LoVo (cell line): Measurements from ENCODE around the gene PCDHGC5.

Experiments used
- DNase-seq: peaks from one replicate; pipeline ENCODE4 v3.0.0-alpha.2; 2016; ENCODE audit warnings: low spot score

Gene PCDHGC5

DNA sequence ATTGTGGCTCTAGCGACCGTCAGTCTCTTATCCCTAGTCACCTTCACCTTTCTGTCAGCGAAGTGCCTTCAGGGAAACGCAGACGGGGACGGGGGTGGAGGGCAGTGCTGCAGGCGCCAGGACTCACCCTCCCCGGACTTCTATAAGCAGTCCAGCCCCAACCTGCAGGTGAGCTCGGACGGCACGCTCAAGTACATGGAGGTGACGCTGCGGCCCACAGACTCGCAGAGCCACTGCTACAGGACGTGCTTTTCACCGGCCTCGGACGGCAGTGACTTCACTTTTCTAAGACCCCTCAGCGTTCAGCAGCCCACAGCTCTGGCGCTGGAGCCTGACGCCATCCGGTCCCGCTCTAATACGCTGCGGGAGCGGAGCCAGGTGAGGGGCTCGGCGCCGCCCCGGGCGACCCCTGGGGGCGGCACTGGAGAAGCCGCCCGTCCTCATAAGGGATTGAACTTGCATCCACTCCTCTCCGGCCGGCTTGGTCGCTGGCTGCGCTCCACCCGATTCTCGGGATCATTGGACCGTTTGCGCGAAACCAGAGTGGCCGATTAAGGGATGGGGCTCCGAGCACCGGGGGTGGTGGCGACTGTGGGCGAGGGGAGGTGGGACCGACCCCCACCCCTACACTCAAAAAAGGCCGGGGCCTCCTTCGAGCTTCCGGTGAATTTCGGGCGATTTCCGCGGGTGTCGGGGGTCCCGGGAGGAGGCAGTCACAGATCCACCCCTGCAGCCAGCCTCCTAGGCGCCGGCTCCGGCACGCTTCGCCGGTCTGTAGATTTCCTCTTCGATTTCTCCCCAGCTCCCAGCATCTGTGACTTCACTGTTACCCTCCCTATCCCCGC lies 2.7 kb downstream of the PCDHGC5 start:
- DNase-seq: no peak

DNA sequence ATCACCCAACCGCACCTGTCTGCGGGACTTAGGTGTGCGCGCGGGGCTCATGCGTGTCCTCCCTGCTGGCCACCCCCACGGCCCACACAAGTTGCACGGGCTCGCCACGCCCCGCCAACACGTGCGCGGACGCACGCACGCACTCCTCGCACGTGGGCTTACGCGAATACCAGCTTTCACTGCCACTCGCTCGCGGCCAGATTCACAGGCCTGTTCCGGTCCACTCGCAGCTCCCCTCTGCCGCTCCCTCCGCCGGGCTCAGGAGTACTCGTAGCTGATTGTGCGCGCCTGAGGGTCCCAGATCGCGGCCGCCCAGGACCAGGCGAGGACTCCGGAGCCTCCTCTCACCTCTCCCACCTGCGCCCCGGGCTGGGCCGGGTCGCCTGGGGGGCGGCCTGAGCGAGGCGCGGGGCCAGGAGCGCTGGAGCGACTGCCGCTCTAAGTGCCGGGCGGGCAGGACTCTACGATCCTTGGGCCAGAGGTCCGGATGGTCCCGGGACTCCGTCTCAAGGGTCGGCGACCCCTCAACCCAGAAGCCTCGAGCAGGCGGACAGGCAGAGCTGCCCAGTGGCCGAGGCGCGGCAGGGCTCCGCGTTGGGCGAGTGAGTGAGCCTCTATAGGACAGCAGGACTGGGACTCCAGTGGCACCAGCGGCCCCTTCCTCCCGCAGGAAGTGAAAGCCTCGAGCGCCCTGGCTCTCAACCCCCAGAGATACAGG lies 3.4 kb downstream of the PCDHGC5 start:
- no peak for DNase-seq

DNA sequence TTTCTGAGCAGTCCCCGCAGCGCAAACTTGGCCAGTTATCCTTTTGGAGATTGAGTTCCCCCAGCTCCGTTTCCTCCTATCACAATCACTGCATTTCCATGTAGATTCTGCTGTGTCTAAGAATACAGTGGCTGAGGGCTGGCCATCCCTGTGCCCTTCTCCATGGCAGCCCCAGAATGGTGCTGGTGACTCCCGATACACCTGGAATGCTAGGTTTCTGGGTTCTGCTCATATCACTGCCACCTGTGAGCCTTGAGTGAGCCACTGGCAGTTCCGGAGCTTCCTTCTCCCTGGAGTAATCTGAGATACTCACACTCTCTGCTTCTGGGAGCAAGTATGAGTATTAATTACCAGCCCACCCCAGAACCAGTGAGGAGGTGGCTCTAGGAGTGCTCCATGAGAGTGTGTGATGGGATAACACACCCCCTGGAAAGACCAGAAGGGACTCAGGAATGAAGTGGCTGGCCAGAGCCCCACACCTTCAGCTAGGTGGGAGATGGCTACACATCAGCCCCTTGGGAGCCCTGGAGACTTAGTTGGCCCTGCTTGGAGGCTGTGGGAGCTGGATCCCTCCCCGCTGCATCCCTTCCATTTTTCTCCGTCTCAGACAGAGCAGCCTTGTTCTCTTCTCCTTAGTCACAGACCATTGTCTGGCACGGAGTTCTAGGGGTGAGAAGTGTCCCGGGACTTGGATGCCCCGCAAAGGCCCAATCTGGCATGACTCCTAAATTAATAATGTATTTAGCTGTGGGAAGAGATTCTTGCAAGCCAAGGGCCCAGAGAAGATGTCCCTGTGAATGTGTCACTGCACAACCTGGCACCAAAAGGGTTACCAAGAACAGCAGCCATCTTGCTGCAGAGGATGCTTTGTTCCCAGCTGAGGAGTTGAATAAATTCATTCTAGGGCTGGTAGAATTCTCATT lies 4.9 kb downstream of the PCDHGC5 start:
- DNase-seq: no peak

DNA sequence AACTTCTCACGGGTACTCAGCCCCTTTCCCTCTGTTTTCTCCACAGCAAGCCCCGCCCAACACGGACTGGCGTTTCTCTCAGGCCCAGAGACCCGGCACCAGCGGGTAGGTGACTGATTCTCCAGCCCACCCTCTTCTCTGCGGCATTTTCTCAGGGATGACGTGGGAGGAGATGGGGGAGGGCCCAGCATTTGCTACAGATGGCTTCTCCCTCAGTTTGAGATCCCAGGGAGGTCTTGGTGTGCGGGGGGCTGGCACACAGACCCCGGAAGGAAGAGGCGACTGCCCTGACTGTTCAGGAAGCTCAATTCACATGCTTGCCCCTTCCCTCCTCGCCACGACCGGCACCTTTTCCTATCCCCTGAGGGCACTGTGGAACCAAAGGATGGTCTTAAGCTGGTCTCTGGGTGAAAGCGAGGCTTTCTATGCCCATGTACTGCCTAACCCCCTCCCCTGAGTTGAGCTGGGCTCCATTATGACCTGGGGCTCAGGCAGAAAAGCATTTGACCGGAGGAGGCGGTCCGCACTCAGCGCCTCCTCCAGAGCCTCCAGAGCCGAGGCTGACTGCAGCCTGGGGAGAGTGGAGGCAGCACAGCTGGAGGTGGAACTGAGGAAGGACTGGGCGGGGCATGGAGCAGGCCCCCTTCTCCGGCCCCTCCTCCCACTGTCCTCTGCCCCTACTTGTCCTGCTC lies 6.0 kb downstream of the PCDHGC5 start:
- DNase-seq: no peak

DNA sequence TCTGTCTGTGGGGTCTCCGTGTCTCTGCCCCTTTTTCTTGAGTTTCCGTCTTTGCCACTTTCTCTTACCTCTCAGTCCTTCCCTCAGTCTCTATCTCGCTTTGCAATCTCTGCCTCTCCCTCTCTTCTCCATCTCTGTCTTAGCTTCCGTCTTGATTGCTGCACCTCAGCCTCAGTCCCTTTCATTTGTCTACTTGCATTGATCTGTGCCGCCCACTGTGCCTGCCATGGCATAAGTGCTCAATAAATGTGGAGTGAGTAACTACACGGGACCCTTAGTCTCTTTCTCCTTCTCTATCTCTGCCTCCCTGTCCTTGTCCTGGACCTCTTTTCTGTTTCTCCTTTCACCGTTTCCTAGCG lies 6.6 kb downstream of the PCDHGC5 start:
- no peak for DNase-seq

DNA sequence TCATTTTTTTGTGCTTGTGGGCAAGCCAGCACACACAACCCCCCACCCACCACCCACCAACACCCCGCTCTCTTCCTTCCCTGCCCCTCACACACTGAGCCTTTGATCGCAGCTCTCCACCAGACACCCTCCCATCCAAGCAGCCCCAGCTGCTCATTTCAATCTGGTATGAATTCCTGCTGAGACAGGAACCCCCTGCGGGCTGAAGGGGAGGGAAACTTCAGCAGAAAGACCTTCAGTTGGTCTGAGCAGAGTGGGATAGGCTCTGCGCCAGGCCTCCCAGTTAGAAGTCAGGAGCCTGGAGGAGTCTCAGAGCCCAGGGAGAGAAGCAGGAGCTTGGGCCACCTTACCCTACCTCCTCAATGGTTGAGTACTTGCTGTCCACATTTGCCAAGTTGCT lies 7.2 kb downstream of the PCDHGC5 start:
- no peak for DNase-seq

DNA sequence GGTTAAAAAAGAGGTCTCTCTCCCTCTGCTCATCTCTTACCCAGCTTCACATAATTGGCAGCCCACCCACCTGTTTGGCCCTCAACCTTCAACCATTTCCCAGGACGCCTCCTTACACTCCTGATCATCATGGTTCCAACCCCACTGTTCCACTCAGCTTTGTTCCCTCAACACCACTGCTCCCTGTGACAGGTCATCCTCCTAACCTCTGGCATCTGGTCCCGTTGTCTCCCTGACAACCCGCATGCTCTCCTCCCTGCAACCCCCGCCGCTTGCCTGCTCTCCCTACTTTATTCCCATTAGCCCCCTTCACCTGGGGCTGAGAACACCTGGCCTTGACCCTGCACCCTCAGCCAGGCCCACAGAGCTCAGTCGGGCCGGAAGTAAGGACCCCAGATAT lies 12.9 kb downstream of the PCDHGC5 start:
- DNase-seq: no peak

DNA sequence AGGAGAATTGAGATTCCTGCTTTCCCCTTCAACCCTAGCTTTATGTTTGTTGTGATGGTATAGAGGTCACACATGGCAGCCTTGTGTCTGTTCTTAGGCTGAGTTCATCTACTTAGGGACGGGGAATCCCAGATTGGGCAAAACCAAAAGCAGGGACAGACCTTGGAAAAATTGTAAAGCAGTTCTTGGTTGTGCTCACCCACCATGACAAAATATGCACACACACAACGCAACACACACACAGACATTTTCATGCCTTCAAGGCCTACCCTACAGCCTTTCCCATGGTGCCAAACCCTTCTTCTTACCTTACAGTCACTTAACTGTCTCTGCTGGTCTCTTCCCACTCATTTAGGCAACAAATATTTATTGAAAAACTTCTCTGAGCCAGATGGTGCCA lies 14.8 kb downstream of the PCDHGC5 start:
- no peak for DNase-seq

DNA sequence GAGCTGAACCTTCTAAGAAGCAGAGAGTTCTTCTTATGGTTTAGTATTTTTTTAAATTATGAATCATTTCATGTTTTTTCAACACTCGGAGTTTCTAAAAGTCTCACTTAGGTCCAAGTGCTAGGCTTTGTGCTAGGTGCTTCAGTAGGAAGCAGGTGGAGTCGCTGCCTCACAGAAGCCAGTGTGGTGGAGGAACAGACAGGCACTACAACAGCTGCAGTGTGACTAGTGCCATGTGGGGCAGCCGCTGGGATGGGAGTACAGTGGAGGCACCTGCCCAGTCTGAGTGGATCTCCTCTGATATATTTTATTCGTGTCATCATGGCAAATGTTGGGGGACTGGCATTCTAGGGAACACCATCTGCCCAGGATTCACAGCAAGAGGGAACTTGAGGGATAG lies 15.3 kb downstream of the PCDHGC5 start:
- no peak for DNase-seq

DNA sequence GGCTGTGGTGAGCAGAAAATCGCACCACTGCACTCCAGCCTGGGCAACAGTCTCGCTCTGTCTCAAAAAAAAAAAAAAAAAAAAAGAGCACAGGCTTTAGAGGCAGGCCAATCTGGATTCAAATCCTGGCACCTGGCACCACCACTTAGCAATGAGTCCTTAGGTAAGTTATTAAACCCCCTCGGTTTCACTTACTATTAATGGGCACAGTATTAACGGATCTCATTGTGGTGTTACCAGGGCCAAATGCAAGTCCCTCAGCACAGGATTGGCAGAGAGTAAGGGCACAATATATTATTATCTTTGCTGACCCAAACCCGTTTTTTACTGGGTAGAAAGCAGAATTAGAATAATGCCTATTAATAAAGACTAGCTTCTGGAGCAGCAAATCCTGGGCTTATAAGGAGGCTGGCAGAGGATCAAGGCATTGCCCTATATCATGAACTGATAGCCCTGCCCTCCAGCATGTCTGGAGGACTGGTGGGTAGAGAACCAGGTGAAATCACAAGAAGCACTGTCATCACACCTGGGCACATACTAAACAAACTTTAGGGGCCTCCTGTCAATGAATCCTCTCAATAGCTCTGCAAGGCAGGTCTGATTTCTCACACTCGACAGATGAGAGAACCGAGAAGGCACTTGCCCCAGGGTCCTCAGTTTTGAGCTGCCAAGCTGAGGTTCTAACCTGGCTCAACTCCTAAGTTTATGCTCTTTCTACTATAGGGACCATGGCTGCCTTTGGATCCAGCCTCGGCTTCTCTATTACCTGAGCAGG lies 17.7 kb downstream of the PCDHGC5 start:
- DNase-seq: no peak

DNA sequence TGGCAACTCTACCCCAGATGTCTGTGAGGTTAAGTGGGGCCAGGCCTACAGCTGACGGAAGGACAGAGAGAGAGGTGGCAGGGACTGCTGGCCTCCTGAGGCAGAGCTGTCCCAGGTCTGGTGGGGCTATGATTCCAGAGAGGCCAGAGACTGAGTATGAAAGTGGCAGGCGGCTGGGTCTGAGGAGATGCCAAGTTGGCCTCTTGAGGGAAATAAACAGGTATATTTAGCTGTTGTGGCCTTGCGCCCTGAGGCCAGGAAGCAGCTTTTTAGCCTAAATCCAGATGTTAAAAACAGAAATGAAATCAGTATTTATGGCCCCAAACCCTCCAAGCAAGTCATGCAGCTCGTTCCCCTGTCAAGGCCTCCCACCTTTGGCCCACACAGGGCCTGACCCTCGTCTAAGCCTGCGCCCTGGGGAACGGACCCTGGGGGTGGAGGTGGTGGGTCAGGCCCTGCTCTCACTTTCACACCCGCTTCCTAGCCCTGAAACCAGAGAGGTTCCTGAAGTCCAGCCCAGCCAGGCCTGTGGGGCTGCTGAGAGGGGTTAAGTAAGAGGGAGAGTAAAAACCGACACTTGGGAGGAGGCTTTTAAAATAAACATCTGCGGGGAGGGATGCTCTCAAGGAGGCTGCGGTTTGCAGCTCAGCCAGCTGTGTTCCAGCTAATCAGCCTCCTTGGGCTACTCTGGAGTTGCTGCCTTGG lies 18.7 kb downstream of the PCDHGC5 start:
- DNase-seq: no peak

DNA sequence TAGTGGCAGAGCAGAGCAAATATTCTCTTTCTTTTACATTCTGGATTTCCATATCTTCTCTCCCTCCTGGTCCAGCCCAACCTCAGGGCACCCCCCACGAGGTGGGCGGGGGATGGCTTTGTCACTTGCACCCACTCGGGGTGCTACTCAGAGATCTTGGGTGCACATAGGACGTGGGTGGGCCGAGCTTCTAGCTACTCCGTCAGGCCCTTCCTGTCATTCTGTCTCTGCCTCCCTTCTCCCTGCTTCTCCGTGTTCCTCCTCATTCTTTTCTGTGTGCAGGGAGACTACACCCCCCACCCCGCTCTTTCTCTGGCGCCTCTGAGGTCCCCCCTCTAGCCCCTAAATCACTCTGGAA lies 19.5 kb downstream of the PCDHGC5 start:
- DNase-seq: no peak

DNA sequence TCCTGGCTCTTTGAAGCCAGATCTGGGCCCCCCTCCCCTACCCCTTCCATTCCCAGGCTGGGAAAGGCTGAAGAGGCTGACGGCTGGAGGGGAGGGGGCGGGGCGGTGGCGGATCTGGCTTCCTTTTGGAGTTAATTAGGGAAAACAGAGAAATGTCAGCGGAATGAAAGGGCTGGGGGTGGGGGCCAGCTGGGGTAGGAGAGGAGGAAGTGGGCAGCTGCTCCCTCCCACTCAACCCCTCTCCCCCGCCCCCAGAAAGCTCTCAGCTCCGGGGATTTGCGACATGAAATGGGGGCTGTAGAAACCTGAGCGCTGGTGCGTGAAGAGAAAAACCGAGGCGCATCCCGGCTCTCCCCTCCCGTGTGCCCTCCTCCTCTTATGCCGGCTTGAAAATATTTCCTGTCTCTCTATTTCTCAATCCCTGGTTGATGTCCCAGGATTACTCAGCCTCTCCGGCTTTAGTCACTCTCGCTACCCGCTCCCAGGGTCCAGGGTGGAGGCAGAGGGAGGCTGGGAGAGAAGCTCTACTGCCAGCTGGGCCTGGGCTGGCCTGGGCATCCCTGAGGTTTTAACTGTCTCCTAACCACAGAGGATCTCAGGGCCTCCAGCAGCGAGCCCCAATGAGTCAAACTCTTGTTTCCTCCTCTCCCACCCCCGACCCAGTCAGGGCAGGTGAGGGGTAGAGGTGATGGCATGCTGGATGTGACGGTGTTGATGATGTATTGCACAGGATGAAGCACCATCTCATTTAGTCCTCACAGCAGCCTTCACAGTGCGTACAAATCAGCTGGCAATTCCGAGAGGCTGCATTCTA lies 20.1 kb downstream of the PCDHGC5 start:
- DNase-seq: no peak

DNA sequence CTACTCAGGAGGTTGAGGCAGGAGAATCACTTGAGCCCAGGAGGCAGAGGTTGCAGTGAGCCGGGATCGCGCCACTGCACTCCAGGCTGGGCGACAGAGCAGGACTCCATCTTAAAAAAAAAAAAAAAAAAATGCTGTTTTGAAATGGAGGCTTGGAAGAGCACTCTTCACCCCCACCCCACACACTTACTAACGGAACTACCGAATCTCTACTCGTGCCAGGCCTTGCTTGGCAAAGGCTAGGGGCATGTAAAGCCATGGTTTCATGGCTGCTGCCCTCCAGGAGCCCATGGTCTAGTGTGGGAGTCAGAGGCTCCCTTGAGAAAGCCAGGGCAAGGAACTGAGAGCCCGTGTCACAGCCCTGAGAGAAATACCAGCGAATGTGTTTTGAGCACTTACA lies 21.3 kb downstream of the PCDHGC5 start:
- no peak for DNase-seq

DNA sequence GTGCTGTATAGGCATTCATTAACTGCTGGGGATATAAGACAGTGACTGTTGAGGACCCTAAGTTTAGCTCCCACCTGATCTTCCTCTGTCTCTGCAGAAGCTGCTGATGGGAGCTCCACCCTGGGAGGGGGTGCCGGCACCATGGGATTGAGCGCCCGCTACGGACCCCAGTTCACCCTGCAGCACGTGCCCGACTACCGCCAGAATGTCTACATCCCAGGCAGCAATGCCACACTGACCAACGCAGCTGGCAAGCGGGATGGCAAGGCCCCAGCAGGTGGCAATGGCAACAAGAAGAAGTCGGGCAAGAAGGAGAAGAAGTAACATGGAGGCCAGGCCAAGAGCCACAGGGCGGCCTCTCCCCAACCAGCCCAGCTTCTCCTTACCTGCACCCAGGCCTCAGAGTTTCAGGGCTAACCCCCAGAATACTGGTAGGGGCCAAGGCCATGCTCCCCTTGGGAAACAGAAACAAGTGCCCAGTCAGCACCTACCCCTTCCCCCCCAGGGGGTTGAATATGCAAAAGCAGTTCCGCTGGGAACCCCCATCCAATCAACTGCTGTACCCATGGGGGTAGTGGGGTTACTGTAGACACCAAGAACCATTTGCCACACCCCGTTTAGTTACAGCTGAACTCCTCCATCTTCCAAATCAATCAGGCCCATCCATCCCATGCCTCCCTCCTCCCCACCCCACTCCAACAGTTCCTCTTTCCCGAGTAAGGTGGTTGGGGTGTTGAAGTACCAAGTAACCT lies 22.1 kb downstream of the PCDHGC5 start:
- DNase-seq: no peak

DNA sequence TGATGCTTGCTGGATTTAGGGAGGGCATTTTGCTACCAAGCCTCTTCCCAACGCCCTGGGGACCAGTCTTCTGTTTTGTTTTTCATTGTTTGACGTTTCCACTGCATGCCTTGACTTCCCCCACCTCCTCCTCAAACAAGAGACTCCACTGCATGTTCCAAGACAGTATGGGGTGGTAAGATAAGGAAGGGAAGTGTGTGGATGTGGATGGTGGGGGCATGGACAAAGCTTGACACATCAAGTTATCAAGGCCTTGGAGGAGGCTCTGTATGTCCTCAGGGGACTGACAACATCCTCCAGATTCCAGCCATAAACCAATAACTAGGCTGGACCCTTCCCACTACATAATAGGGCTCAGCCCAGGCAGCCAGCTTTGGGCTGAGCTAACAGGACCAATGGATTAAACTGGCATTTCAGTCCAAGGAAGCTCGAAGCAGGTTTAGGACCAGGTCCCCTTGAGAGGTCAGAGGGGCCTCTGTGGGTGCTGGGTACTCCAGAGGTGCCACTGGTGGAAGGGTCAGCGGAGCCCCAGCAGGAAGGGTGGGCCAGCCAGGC lies 23.0 kb downstream of the PCDHGC5 start:
- DNase-seq: no peak

DNA sequence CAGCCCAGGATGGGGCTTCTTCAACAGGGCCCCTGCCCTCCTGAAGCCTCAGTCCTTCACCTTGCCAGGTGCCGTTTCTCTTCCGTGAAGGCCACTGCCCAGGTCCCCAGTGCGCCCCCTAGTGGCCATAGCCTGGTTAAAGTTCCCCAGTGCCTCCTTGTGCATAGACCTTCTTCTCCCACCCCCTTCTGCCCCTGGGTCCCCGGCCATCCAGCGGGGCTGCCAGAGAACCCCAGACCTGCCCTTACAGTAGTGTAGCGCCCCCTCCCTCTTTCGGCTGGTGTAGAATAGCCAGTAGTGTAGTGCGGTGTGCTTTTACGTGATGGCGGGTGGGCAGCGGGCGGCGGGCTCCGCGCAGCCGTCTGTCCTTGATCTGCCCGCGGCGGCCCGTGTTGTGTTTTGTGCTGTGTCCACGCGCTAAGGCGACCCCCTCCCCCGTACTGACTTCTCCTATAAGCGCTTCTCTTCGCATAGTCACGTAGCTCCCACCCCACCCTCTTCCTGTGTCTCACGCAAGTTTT lies 23.6 kb downstream of the PCDHGC5 start:
- DNase-seq: no peak

DNA sequence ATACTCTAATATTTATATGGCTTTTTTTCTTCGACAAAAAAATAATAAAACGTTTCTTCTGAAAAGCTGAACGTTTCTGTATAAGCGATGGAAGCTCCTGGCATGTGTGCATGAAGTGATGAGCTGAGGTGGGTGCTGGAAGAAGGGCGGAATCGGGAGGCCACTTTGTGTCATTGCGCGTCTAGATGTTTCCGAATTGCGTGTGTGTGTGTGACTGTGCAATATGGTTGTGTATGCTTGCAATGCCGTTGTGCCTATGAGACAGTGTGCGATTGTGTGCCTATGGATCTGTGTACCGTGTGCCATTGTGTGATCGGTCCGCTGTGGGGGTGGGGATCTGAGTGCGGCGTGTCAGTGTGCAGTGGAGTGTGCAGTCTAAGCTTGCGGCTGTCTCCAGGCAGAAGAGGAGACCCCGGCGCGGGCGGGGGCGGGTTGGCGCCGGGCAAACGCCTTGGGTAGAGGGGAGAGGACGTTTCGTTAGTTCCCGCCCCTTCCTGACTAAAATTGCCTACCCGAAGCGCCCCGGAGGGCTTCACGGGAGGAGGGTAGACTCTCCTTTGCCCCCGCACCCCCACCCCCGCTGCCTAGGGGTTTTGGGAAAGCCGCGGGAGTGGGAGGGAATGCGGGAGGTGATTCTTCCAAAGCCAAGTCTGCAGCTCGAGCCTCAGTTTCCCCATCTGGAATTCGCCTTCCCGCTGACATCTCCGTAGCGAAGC lies 24.2 kb downstream of the PCDHGC5 start:
- DNase-seq: no peak
